ENCODE measurements around the gene VPS37B.

The VPS37B gene

DNA sequence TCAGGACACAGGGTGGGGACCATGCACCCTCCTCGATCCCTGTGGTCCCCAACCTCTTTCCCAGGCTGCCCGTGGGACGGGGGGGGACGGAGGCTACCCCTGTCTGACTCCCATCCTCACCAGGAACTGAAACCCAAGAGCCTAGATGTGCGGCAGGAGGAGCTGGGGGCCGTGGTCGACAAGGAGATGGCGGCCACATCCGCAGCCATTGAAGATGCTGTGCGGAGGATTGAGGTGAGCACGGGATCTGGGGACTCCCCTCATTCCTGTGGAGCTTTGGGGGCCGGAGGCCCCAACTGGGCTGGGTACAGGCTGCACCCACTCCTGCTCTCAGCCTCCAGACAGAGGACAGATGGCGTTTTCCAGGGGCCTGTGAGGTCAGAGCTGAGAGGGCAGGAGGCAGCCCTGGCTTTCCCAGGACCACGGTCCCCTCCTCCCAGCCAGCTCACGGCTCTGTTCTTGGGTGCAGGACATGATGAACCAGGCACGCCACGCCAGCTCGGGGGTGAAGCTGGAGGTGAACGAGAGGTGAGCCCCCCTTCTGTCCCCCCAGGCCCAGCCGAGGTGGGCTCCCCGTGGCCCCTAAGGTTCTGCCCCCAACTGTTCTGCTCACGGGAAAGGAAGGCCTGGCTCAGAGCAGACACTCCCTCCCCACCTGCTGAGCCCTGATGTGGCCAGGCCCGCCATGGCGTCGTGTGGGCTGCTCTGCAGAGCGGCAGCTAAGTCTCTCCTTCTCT is 36.5 kb downstream of the VPS37B start:
- no peak for ATAC-seq

DNA sequence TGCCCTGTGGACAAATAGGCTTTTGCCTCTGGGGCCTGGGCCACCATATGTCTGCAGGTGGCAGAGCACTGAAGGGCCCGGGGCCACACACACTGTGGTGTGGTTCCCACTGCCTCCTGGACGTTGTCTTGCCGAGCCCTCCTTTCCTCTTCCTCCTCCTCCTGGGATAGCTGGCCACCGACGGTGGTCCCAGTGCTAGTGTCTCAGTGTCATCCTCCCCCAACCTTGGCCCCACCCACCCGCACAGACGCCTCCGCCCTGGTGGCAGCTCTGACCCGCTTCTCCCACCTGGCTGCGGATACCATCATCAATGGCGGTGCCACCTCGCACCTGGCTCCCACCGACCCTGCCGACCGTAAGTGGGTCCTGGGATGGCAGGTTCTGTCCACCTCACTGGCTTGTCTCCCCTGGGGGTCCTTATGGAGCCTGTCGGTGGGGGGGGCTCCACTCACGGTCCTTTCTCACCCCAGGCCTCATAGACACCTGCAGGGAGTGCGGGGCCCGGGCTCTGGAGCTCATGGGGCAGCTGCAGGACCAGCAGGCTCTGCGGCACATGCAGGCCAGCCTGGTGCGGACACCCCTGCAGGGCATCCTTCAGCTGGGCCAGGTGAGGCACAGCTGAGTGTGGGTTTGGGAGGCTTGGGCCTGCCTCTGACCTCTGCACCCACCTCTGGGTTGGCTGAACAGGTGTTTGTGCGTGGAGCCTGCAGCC is 37.2 kb downstream of the VPS37B start:
- ATAC-seq, result no peak
- TF ChIP-seq GLIS3 (CRISPR knock-in tag; IDR thresholded peaks at IDR 0.05) (no peak), ISL1 (CRISPR knock-in tag; IDR thresholded peaks at IDR 0.05) (no peak), OSR1 (CRISPR knock-in tag; IDR thresholded peaks at IDR 0.05) (no peak), ZFP3 (CRISPR knock-in tag; IDR thresholded peaks at IDR 0.05) (no peak), ZFP30 (CRISPR knock-in tag; IDR thresholded peaks at IDR 0.05) (no peak), ZC3H10 (CRISPR knock-in tag; IDR thresholded peaks at IDR 0.05) (no peak), BACH2 (CRISPR knock-in tag; IDR thresholded peaks at IDR 0.05; ENCODE audit: borderline replicate concordance) (no peak), SNAI2 (CRISPR knock-in tag; IDR thresholded peaks at IDR 0.05) (no peak), ZNF8 (CRISPR knock-in tag; IDR thresholded peaks at IDR 0.05) (no peak)
- TF ChIP-seq, protein P1, sequence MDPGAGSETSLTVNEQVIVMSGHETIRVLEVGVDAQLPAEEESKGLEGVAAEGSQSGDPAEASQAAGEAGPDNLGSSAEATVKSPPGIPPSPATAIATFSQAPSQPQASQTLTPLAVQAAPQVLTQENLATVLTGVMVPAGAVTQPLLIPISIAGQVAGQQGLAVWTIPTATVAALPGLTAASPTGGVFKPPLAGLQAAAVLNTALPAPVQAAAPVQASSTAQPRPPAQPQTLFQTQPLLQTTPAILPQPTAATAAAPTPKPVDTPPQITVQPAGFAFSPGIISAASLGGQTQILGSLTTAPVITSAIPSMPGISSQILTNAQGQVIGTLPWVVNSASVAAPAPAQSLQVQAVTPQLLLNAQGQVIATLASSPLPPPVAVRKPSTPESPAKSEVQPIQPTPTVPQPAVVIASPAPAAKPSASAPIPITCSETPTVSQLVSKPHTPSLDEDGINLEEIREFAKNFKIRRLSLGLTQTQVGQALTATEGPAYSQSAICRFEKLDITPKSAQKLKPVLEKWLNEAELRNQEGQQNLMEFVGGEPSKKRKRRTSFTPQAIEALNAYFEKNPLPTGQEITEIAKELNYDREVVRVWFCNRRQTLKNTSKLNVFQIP (CRISPR knock-in tag; IDR thresholded peaks at IDR 0.05; ENCODE audit: borderline replicate concordance, low read depth), result no peak

More for the DNA sequence above, 36.5 kb downstream of the VPS37B start:
- TF ChIP-seq OSR1 (CRISPR knock-in tag; IDR thresholded peaks at IDR 0.05) (no peak), ZNF8 (CRISPR knock-in tag; IDR thresholded peaks at IDR 0.05) (no peak), ESRRG (CRISPR knock-in tag; IDR thresholded peaks at IDR 0.05) (no peak), PPARA (CRISPR knock-in tag; IDR thresholded peaks at IDR 0.05; ENCODE audit: borderline replicate concordance) (no peak)

DNA sequence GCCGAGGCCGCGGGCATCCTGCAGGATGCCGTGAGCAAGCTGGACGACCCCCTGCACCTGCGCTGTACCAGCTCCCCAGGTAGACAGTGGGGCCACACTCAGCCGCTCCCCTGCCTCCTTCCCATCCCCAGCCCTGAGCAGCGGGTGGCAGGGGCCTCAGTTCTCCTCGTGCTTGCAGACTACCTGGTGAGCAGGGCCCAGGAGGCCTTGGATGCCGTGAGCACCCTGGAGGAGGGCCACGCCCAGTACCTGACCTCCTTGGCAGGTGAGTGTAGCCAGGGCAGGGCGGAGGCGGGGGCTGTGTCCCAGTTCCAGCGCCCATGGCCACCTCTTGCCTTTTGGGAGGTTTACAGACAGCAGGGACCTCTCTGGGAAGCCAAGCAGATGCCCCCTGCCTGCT is 37.8 kb downstream of the VPS37B start:
- TF ChIP-seq GLIS3 (CRISPR knock-in tag; IDR thresholded peaks at IDR 0.05) (no peak), ZFP30 (CRISPR knock-in tag; IDR thresholded peaks at IDR 0.05) (no peak), RARB (CRISPR knock-in tag; IDR thresholded peaks at IDR 0.05) (no peak), TOX (CRISPR knock-in tag; IDR thresholded peaks at IDR 0.05; ENCODE audit: borderline replicate concordance) (no peak), ISL1 (CRISPR knock-in tag; IDR thresholded peaks at IDR 0.05) (no peak), ZNF8 (CRISPR knock-in tag; IDR thresholded peaks at IDR 0.05) (no peak), PPARA (CRISPR knock-in tag; IDR thresholded peaks at IDR 0.05; ENCODE audit: borderline replicate concordance) (no peak), ZFP3 (CRISPR knock-in tag; IDR thresholded peaks at IDR 0.05) (no peak), ZNF70 (CRISPR knock-in tag; IDR thresholded peaks at IDR 0.05) (no peak), ARNTL (CRISPR knock-in tag; IDR thresholded peaks at IDR 0.05; ENCODE audit: borderline replicate concordance, low read depth) (no peak), CSDC2 (CRISPR knock-in tag; IDR thresholded peaks at IDR 0.05) (no peak), ESRRG (CRISPR knock-in tag; IDR thresholded peaks at IDR 0.05) (no peak)
- TF ChIP-seq, protein P2, sequence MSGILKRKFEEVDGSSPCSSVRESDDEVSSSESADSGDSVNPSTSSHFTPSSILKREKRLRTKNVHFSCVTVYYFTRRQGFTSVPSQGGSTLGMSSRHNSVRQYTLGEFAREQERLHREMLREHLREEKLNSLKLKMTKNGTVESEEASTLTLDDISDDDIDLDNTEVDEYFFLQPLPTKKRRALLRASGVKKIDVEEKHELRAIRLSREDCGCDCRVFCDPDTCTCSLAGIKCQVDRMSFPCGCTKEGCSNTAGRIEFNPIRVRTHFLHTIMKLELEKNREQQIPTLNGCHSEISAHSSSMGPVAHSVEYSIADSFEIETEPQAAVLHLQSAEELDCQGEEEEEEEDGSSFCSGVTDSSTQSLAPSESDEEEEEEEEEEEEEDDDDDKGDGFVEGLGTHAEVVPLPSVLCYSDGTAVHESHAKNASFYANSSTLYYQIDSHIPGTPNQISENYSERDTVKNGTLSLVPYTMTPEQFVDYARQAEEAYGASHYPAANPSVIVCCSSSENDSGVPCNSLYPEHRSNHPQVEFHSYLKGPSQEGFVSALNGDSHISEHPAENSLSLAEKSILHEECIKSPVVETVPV (CRISPR knock-in tag; IDR thresholded peaks at IDR 0.05), result no peak
- TF ChIP-seq, protein P3, sequence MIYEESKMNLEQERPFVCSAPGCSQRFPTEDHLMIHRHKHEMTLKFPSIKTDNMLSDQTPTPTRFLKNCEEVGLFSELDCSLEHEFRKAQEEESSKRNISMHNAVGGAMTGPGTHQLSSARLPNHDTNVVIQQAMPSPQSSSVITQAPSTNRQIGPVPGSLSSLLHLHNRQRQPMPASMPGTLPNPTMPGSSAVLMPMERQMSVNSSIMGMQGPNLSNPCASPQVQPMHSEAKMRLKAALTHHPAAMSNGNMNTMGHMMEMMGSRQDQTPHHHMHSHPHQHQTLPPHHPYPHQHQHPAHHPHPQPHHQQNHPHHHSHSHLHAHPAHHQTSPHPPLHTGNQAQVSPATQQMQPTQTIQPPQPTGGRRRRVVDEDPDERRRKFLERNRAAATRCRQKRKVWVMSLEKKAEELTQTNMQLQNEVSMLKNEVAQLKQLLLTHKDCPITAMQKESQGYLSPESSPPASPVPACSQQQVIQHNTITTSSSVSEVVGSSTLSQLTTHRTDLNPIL (CRISPR knock-in tag; IDR thresholded peaks at IDR 0.05; ENCODE audit: low read depth), result no peak
- TF ChIP-seq, protein P4, sequence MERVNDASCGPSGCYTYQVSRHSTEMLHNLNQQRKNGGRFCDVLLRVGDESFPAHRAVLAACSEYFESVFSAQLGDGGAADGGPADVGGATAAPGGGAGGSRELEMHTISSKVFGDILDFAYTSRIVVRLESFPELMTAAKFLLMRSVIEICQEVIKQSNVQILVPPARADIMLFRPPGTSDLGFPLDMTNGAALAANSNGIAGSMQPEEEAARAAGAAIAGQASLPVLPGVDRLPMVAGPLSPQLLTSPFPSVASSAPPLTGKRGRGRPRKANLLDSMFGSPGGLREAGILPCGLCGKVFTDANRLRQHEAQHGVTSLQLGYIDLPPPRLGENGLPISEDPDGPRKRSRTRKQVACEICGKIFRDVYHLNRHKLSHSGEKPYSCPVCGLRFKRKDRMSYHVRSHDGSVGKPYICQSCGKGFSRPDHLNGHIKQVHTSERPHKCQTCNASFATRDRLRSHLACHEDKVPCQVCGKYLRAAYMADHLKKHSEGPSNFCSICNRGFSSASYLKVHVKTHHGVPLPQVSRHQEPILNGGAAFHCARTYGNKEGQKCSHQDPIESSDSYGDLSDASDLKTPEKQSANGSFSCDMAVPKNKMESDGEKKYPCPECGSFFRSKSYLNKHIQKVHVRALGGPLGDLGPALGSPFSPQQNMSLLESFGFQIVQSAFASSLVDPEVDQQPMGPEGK (CRISPR knock-in tag; IDR thresholded peaks at IDR 0.05; ENCODE audit: borderline replicate concordance), result no peak
- TF ChIP-seq, protein P1 (CRISPR knock-in tag; IDR thresholded peaks at IDR 0.05; ENCODE audit: borderline replicate concordance, low read depth), result no peak
- TF ChIP-seq, protein P5, sequence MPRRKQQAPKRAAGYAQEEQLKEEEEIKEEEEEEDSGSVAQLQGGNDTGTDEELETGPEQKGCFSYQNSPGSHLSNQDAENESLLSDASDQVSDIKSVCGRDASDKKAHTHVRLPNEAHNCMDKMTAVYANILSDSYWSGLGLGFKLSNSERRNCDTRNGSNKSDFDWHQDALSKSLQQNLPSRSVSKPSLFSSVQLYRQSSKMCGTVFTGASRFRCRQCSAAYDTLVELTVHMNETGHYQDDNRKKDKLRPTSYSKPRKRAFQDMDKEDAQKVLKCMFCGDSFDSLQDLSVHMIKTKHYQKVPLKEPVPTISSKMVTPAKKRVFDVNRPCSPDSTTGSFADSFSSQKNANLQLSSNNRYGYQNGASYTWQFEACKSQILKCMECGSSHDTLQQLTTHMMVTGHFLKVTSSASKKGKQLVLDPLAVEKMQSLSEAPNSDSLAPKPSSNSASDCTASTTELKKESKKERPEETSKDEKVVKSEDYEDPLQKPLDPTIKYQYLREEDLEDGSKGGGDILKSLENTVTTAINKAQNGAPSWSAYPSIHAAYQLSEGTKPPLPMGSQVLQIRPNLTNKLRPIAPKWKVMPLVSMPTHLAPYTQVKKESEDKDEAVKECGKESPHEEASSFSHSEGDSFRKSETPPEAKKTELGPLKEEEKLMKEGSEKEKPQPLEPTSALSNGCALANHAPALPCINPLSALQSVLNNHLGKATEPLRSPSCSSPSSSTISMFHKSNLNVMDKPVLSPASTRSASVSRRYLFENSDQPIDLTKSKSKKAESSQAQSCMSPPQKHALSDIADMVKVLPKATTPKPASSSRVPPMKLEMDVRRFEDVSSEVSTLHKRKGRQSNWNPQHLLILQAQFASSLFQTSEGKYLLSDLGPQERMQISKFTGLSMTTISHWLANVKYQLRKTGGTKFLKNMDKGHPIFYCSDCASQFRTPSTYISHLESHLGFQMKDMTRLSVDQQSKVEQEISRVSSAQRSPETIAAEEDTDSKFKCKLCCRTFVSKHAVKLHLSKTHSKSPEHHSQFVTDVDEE (CRISPR knock-in tag; IDR thresholded peaks at IDR 0.05), result no peak
- no peak for ATAC-seq

All from SK-N-SH treated with all-trans-retinoic acid at 6 μM for 48 hours (cell line).